GM18907 (cell line): ENCODE measurements around the gene KDF1.
"Not testable (repeated sequence)": the region's sequence is repeated elsewhere in the genome, so short reads cannot be mapped to it uniquely, and the experiment has no call there.

ENCODE experiments used
- ATAC-seq: cut with Tn5 transposase; IDR thresholded peaks from one replicate; pipeline ENCODE4 v1.9.1; 2021; ENCODE audit warnings: mild to moderate bottlenecking, moderate library complexity; ENCODE audit not compliant: unreplicated experiment

KDF1 gene

DNA sequence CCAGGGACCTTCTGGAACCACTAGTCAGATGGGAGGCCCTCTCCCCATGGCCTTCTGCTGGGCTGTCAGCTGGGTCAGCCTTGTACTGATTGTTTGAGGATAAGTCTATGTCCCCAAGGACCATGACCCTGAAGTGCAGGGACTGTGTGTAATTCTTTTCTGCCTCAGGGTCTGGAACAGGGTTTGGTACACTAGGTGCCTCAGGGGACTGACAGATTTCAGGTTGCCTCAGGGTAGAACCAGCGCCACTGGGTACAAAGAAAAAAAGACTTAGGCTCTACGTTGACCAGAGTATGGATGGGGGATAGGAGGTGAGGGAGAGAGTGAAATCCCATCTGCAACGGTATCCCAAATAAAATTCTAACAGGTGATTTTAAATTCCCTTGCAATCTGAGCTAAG lies 3.0 kb downstream of the KDF1 start:
- no peak for ATAC-seq

- ATAC-seq = no peak
Measured at GRCh38 chr1:26956321-26956720, 3.9 kb downstream of the KDF1 start.

DNA sequence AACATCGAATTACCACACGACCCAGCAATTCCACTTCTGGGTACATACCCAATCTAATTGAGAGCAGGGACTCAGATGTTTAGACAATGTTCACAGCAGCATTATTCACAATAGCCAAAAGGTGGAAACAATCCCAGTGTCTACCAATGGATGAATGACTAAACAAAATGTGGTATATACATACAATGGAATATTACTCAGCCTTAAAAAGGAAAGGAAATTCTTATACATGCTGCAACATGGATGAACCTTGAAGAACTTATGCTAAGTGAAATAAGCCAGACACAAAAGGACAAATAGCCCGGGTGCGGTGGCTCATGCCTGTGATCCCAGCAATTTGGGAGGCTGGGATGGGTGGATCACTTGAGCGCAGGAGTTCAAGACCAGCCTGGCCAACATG lies 6.9 kb downstream of the KDF1 start:
- ATAC-seq = no peak

GRCh38 chr1:26951821-26952497 lies 8.3 kb downstream of the KDF1 start:
- no peak for ATAC-seq

GRCh38 chr1:26951216-26951615 lies 9.1 kb downstream of the KDF1 start:
- no peak for ATAC-seq

DNA sequence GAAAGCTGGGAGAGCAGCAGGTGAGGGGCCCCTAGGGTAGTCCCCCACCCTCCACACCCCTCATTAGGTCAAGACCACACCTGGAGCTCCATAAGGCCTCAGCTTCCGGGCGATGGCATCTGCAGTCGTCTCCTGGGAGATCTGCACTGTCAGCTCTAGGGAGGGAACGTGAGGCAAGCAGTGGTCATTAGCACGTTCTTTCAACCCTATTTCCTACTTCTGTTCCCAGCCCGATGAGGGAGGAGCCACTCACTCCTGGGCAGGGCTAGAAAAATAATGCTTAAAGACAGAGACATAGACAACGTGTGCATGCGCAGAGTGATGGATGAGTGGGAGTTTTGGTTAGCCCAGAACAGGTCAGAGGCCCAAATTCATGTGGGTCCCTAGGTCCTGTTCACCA lies 9.7 kb downstream of the KDF1 start:
- ATAC-seq = no peak

DNA sequence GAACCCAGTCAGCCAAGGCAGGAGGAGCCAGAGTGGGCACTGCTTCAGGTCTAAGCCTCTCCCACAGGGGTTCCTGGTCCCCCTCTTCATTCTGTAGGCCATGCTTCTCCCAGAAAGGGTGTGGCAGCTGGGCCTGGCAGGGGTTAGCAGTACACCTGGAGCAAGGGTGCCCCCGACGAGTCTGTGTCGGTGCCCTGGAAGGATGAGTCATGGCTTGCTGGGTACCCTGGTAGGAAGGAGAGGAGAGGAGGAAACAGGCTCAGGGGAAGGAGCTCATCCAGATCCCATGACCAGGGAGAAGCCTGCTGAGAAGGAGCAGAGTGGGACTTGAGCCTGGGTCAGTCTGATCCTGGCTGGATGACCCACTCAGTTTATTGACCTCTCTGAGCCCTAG lies 10.3 kb downstream of the KDF1 start:
- ATAC-seq = no peak

DNA sequence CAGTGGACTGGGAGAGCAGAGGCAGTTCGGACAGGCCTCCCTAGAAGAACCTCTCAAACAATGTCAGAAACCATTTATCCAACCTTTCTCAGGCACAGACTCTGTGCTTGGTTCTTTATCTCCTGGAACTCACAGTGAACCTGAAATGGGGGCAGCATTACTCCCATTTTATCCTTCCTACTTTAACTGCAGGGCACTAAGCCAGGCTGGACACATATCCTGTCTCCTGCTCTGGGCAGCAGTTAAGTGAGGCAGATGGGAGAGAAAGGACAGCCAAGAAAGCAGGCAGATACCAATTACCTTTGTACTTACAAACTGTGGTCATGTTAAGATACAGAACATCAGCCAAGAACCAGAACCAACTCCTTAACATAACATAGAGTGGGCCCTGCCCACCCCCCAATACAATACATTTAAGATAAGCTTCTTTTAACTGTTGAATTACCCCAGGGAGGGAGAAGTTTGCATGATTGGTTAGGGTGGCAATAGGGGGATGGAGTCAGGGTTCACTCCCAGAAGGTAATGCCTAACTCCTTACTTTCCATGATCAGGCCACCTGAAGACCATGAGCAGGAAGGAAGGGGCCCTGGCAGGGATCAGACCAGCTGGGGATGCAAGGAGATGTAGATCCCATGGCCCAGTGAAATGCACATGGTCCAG lies 10.9 kb downstream of the KDF1 start:
- no peak for ATAC-seq

DNA sequence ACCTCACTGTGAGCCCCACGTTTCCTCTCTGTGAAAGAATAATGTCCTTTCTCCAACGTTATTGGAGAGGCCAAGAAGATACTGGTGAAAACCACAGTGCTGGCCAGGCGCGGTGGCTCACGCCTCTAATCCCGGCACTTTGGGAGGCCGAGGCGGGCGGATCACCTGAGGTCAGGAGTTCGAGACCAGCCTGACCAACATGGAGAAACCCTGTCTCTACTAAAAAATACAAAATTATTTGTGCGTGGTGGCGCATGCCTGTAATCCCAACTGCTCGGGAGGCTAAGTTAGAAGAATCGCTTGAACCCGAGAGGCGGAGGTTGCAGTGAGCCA lies 11.6 kb downstream of the KDF1 start:
- ATAC-seq = not testable (repeated sequence)

- ATAC-seq = no peak
Measured at GRCh38 chr1:26946270-26946669, 14.0 kb downstream of the KDF1 start.

GRCh38 chr1:26945728-26946127 lies 14.5 kb downstream of the KDF1 start:
- no peak for ATAC-seq

DNA sequence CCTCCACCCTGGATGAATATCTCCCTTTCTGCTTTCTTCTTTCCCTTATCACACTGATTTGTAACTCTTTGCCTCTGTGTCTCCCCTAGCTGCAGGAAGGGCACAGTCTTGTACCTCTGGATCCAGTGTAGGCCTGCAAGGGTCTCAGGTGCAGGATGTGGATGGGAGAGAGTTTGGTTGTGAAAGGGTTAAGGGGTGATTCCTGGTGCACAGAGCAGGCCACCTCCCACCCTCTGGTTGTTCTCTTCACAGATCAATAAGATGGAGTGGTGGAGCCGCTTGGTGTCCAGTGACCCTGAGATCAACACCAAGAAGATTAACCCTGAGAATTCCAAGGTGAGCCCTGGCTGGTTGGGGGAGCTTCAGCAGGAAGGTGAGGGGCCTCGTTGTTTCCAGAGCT lies 15.1 kb downstream of the KDF1 start:
- no peak for ATAC-seq

DNA sequence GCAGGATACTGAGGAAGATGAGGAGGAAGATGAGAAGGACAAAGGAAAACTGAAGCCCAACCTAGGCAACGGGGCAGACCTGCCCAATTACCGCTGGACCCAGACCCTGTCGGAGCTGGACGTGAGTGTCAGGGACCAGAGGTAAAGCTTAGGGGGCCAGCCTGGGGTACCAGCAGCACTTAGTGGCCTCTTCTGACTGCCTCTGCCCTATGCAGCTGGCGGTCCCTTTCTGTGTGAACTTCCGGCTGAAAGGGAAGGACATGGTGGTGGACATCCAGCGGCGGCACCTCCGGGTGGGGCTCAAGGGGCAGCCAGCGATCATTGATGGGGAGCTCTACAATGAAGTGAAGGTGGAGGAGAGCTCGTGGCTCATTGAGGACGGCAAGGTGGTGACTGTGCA lies 17.6 kb downstream of the KDF1 start:
- no peak for ATAC-seq

- ATAC-seq = no peak
Measured at GRCh38 chr1:26941311-26941710, 19.0 kb downstream of the KDF1 start.

- ATAC-seq = no peak
Measured at GRCh38 chr1:26938659-26939025, 21.6 kb downstream of the KDF1 start.

DNA sequence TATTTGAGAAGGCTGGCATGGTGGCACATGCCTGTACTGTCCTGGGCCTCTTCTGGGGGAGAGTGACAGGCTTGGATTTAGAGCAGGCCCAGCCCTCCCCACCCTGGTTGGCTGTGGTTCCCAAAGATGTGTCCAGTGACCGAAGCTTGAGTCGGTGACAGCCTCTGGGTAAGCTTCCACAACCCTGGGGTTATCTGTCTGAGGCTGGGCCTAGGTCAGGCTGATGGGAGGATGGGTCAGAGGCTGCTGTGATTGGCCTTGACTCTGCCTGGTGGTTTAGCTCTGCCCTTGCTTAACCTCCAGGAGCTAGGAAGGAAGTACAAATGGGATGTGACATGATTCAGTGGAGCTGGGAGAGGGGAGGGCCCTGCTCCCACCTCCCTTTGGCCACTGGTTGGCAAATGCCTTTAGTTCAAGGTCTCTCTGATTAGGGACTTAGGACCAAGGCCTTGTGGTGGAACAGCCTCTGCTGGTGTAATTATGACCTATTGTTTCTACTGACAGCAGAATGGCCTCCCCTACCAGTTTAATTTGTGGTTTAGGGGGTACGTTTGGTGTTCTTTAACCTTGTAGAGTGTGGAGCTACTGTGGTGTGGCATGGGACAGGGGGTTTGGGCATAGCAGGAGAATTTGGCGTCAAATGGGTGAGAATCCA lies 22.1 kb downstream of the KDF1 start:
- ATAC-seq = no peak

GRCh38 chr1:26936823-26937222 lies 23.4 kb downstream of the KDF1 start:
- no peak for ATAC-seq

DNA sequence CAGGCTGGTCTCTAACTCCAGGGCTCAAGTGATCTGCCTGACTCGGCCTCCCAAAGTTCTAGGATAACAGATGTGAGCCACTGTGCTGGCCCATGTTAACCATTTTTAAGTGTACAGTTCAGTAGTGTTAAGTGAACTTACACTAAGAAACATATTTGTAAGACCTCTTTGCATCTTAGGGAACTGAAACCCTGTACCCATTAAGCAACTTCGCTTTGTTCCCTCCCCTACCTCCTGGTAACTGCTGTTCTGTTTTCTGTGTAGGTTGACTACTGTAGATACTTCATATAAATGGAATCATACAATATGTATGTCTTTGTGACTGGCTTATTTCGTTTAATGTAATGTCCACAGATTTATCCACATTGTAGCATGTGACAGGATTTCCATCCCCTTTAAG lies 27.7 kb downstream of the KDF1 start:
- no peak for ATAC-seq

DNA sequence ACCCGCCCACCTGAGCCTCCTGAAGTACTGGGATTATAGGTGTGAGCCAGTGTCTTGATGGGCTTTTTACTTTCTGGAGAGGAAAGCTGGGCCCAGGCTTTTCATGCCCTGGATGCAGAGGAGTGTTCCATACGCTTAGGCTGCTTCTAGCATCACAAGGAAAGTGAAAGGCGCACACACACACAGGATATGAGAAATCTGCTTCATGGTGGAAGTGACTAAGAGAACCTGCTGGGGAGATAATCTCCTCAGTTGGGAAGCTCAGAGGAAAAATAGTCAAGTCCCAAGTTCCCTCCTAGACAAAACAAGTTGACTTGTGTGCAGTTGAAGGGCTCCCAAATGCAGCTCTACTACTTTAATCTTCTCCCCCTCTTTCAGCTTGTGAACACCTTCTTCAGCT lies 36.6 kb downstream of the KDF1 start:
- no peak for ATAC-seq

DNA sequence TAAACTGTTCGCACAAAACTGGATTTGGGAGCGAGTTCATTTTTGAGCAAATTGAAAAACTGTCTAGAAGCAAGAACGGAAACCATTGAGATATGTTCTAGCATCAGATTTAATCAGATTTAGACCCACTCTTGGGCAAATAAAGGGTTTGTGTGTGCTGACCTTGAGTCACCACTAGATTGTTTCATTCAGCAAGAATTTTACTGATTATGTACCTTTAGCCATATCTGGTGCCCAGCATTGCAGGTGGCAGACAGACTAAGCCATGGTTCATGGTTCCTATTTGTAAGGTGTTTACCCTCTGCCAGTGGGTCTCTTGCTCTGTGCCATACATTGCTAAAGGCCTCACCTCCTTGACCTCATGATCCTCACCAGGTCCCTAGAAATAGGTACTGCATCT lies 37.4 kb downstream of the KDF1 start:
- no peak for ATAC-seq

- ATAC-seq = no peak
Measured at GRCh38 chr1:26922431-26922729, 37.9 kb downstream of the KDF1 start.

DNA sequence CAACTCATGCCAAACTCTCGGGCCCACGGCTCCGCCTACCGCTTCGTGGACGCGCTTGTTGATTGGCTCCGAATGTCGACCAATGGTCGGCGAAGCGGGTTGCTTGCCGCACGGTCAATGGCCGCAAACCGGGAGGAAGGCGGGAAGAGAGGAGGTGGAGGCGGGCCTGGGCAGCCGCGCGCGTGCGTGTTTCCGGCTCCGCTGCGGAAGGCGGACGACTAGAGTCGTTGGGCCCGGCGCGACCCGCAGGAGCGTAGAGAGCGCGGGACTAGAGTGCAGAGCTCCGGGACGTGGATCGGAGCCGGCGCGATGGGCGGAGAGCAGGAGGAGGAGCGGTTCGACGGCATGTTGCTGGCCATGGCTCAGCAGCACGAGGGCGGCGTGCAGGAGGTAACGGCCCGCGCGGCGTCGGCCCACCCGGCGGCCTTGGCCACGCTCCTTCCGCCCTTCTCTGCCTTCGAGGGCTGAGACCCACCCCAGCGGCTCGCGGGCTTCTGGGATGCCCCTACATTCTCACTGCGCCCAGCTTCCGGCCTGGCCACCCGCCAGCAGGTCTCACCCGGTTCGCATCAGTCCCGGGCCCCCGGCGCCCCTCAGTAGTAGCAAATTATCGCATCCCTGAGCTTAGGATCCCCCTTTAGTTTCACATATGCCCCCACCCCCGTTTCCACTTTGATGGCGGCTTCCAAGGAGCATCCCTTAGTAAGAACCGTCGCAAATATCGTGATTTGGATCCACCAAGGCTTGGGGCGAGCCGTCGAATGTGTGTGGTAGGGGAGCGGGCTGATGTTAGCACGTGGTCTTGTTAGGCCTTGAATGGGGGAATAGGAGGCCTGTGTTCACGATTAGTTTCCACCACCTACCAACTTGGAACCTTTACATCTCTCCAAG lies 38.5 kb downstream of the KDF1 start, which contains the start of gene NUDC:
NUDC (plus strand) TSS at position 204 of the 891 bp plus-strand sequence; CDS start at position 310, 106 bp downstream.
- peak; percentile 92 for ATAC-seq
